Heart left ventricle (tissue), 16 donors: Measurements from ENCODE around the gene NFIB. TPM values are rescaled to one million over a fixed set of nuclear protein-coding genes. Genes with fewer than 3 reads are reported as not detected.
A peak's percentile ranks its signal among the peaks of the same experiment; 100 is the strongest.

ENCODE experiments used
- ATAC-seq, 4 donors: fragments of 200-7000 bp; cut with Tn5 transposase; one replicate each; pipeline ENCODE4 v1.9.1; 2020 to 2022; ENCODE audit warnings: moderate library complexity in 4 of 4, mild to moderate bottlenecking in 3 of 4, moderate number of reproducible peaks in 1 of 4
- DNase-seq, 5 donors: peaks; one replicate each; pipeline ENCODE4 v3.0.0-alpha.2; 2020
- H3K27ac ChIP-seq, 12 donors: fragments of 200-600 bp; sonication (generic) in 4 of 12; one replicate each; pipeline versions ENCODE4 v1.5.0 to v1.8.0; 2016 to 2022; ENCODE audit warnings: mild to moderate bottlenecking in 2 of 12
- H3K27me3 ChIP-seq, 9 donors: fragments of 200-600 bp; sonication (generic) in 2 of 9; one replicate each; pipeline versions ENCODE4 v1.5.1 to v1.8.0; 2016 to 2022; ENCODE audit warnings: mild to moderate bottlenecking in 3 of 9
- H3K36me3 ChIP-seq, 9 donors: fragments of 200-600 bp; sonication (generic) in 2 of 9; one replicate each; pipeline versions ENCODE4 v1.5.0 to v1.8.0; 2018 to 2022; ENCODE audit warnings: mild to moderate bottlenecking in 2 of 9
- H3K4me1 ChIP-seq, 12 donors: fragments of 200-600 bp; sonication (generic) in 4 of 12; one replicate each; pipeline versions ENCODE4 v1.5.0 to v1.8.0; 2016 to 2022; ENCODE audit warnings: mild to moderate bottlenecking in 3 of 12
- H3K4me3 ChIP-seq, 12 donors: fragments of 200-600 bp; sonication (generic) in 4 of 12; one replicate each; pipeline versions ENCODE4 v1.5.0 to v1.8.0; 2017 to 2022; ENCODE audit warnings: mild to moderate bottlenecking in 9 of 12, moderate library complexity in 4 of 12
- H3K9me3 ChIP-seq, 12 donors: fragments of 200-600 bp; sonication (generic) in 4 of 12; one replicate each; pipeline versions ENCODE4 v1.5.0 to v1.8.0; 2016 to 2022; ENCODE audit warnings: mild to moderate bottlenecking in 1 of 12
- POLR2A ChIP-seq, 2 donors: fragments of 450-650 bp; IDR thresholded peaks; one replicate each; pipeline ENCODE4 v1.6.1; 2017; ENCODE audit warnings: antibody characterized with exemption in 2 of 2, mild to moderate bottlenecking in 2 of 2, moderate library complexity in 2 of 2
- WGBS, 4 donors: extraction: QIAGEN DNeasy Blood & Tissue Kit in 2 of 4; methylation state at CpG; one replicate each; pipeline versions ENCODE4 v1.1.5 to v1.1.7; 2013 to 2018; 5-methylcytosine and 5-hydroxymethylcytosine counted together
- intact Hi-C, 10 donors: fragments of 100-400 bp; cut with DNase I; formaldehyde crosslinking; loops; one replicate each; pipeline versions ENCODE4 v1.11.1 to v1.14.2; 2022
- polyA plus RNA-seq, 2 donors: library from polyadenylated mRNA; stranded (reverse); fragments of 200-250 nt; gene quantifications; one replicate each; pipeline ENCODE4 v1.2.3, GENCODE V29; 2013
- total RNA-seq, 9 donors: library from RNA; depleted of rRNA in 2 of 9; stranded (reverse); fragments of >200 nt in 2 of 9; fragmentation: NEBNext Ultra II Directional in 3 of 9; extraction: Animal tissue kit (Norgen Biotek cat#: 25700) in 3 of 9; gene quantifications; one replicate each; pipeline versions ENCODE4 v1.1.0 to v1.2.4, GENCODE V29; 2016 to 2023
- TF ChIP-seq, protein P1 (sequence below), 12 donors: fragments of 200-600 bp; sonication (generic) in 4 of 12; IDR thresholded peaks; one replicate each; pipeline versions ENCODE4 v1.5.0 to v1.8.0; 2018 to 2022; ENCODE audit warnings: antibody characterized with exemption in 12 of 12, mild to moderate bottlenecking in 5 of 12
- donor health status: ischemic (EF 13 %, LVEDD 7.1; RV severe dilation, severe dysfunction).
- donor health status: healthy with polysubstance abuse.
- donor health status: DM: no; HTN: yes; CAD: no.
- donor health status: DM: no; HTN: no; CAD: no.
- donor health status: ischemic (EF 25% LVEDD 6.9; RV normal size, moderate dysfunction).
- donor health status: ischemic (EF 25% LVEDD 5.7; RV mildly dilated, moderate dysfunction).
- donor health status: healthy.
- donor health status: DM: yes; HTN: yes; CAD: no.
- donor health status: ischemic (EF 35%, LVEDD 5.7; RV mildly dilated, moderate dysfunction).
- donor health status: nonischemic (EF 11% LVEDD 7.7; RV severe dilation, severe dysfunction).
- donor health status: DM: yes; HTN: yes; CAD: no.
- donor health status: PGD.
- donor health status: ischemic (EF 29% LVEDD 5.4; RV normal size, mild dysfunction).
- donor health status: nonischemic (EF 23%, LVEDD 6.1; RV moderate dilation, normal function).

The NFIB gene
- total and polyA plus RNA-seq, 11 donors = 24.5 to 148 (median 98.2) TPM

DNA sequence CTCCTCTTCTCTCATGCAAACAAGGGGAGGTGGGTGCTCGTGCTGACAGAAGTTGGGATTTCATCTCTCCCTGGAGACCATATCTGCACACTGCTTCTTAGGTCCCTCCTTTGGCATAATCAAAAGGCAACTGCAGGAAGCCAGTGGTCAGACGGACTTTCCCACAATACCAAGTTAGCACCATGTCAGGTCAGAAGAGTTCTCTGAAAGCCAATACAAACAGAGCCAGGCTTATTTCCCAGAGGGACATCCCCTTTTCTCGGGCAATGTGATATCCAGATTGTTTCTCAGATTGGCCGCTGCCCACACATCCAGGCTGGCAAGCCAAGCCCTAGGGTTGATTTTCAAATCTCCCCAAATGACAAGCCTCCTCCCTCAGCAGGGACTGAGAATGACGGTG lies 241.1 kb downstream of the NFIB start:
- intact Hi-C loops = no loop called here
- H3K27ac ChIP-seq = no peak overlapping the region
- H3K4me3 ChIP-seq = no peak overlapping the region
- WGBS, 4 donors = 79 to 86% (median 82%) methylated on average over 5 of the region's 5 CpGs
- H3K36me3 ChIP-seq = no peaks in the 10 kb centered on the region
- DNase-seq (no peak), ATAC-seq (no peak)
- TF ChIP-seq, protein P1, sequence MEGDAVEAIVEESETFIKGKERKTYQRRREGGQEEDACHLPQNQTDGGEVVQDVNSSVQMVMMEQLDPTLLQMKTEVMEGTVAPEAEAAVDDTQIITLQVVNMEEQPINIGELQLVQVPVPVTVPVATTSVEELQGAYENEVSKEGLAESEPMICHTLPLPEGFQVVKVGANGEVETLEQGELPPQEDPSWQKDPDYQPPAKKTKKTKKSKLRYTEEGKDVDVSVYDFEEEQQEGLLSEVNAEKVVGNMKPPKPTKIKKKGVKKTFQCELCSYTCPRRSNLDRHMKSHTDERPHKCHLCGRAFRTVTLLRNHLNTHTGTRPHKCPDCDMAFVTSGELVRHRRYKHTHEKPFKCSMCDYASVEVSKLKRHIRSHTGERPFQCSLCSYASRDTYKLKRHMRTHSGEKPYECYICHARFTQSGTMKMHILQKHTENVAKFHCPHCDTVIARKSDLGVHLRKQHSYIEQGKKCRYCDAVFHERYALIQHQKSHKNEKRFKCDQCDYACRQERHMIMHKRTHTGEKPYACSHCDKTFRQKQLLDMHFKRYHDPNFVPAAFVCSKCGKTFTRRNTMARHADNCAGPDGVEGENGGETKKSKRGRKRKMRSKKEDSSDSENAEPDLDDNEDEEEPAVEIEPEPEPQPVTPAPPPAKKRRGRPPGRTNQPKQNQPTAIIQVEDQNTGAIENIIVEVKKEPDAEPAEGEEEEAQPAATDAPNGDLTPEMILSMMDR (IDR thresholded peaks at IDR 0.05) = no peak
- no peak for TF ChIP-seq POLR2A (IDR thresholded peaks at IDR 0.05)
- no peaks in the 10 kb centered on the region for H3K27me3 ChIP-seq
- no peaks in the 10 kb centered on the region for H3K9me3 ChIP-seq
- H3K4me1 ChIP-seq = no peaks in the 10 kb centered on the region

DNA sequence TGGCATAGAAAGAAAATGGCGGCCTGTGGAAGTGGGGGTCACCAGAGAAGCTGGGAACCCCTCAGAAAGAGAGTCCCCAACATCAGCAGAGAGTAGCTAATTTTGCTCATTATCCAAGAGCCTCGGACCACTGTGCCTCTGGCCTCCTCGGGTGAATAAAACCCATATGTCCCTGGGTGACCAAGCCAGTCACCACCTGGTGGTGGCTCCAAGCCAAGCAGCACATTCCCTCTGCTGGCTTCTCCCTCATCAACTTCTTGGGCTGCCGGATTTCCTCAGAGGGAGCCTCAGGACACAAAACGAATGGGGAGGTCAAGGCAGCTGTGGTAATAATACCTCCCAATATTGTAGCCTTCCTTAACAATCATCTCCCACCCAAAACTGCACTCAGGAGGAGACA lies 242.5 kb downstream of the NFIB start:
- intact Hi-C loops = no loop called here
- TF ChIP-seq, protein P1 (IDR thresholded peaks at IDR 0.05) = no peak
- no peak for TF ChIP-seq POLR2A (IDR thresholded peaks at IDR 0.05)
- no peak overlapping the region for H3K27ac ChIP-seq
- no peak for DNase-seq
- no peaks in the 10 kb centered on the region for H3K9me3 ChIP-seq
- no peaks in the 10 kb centered on the region for H3K36me3 ChIP-seq
- WGBS, 4 donors = 91 to 94% (median 93%) methylated on average over 5 of the region's 5 CpGs
- ATAC-seq = no peak
- no peak overlapping the region for H3K4me3 ChIP-seq
- no peaks in the 10 kb centered on the region for H3K27me3 ChIP-seq
- H3K4me1 ChIP-seq = peaks cover 0 to 10% (median 0%) of the 10 kb centered on the region in 12 donors

DNA sequence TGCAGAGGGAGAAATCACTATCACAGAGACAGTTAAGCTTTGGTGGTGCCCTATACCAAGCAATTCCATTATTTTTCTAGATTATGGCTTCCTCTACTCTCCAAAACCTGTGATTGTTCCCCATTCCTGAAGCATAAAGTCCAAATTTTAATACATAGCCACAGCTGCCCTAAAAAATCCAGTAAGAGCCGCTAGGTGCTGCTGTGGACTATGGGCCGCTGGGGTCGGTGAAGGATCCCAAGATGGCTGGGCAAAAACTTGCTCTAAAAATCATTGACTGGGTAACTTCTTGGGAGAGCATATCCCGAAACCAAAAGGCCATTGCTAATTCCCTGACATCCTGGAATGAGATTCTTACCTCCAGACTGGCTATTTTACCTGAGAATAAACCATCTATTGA lies 245.3 kb downstream of the NFIB start:
- 96 to 98% (median 98%) methylated on average over 4 of the region's 4 CpGs for WGBS, 4 donors
- Histone ChIP-seq H3K36me3 (no peaks in the 10 kb centered on the region), H3K27me3 (no peaks in the 10 kb centered on the region), H3K9me3 (no peaks in the 10 kb centered on the region), H3K4me1 (peaks cover 0 to 10% (median 0%) of the 10 kb centered on the region in 12 donors), H3K4me3 (no peak overlapping the region), H3K27ac (no peak overlapping the region)
- TF ChIP-seq, protein P1 (IDR thresholded peaks at IDR 0.05) = no peak
- no peak for TF ChIP-seq POLR2A (IDR thresholded peaks at IDR 0.05)
- intact Hi-C loops = no loop called here
- no peak for ATAC-seq
- no peak for DNase-seq

DNA sequence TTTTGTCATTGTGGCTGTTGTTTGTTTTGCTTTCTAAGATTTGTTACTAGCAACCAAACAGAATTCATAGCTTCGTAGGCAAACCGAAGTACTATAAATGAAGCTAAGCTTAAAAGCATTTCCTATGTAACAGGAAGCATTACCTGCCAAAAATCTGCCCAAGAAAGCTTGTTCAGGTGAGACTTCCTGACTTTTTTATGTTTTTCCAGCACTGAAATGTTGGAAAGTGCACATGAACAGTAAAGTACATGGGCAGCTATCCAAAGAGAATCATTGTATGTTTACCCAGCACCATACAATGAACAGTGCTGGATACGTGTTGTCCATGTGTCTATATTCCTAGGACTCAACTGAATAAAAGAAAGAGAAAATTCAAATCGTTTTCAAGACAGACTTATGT lies 247.1 kb downstream of the NFIB start:
- intact Hi-C loops = no loop called here
- H3K27me3 ChIP-seq = no peaks in the 10 kb centered on the region
- H3K27ac ChIP-seq = peak overlapping the region in 1 of 12 donors; percentile 36
- WGBS, 4 donors = 67 to 75% (median 71%) methylated on average over 4 of the region's 4 CpGs
- no peak for TF ChIP-seq POLR2A (IDR thresholded peaks at IDR 0.05)
- TF ChIP-seq, protein P1 (IDR thresholded peaks at IDR 0.05) = no peak
- H3K4me1 ChIP-seq = peaks cover 0 to 10% (median 0%) of the 10 kb centered on the region in 12 donors
- H3K9me3 ChIP-seq = no peaks in the 10 kb centered on the region
- DNase-seq (no peak), ATAC-seq (peak in 1 of 4 donors; percentile 13)
- H3K4me3 ChIP-seq = no peak overlapping the region
- no peaks in the 10 kb centered on the region for H3K36me3 ChIP-seq
